Loucy (cell line): ENCODE measurements around the gene MYO3A.

Source experiments
- H2AFZ ChIP-seq: fragments of 200-600 bp; sonication (generic); 2 replicates; pipeline ENCODE4 v1.6.0; 2016; ENCODE audit warnings: antibody characterized with exemption, mild to moderate bottlenecking, low read length, moderate library complexity
- H3F3A ChIP-seq: fragments of 200-600 bp; 2 replicates; pipeline ENCODE4 v1.6.0; 2016; ENCODE audit warnings: antibody characterized with exemption, low read depth, mild to moderate bottlenecking
- H3K27me3 ChIP-seq: fragments of 200-600 bp; sonication (generic); 2 replicates; pipeline ENCODE4 v1.6.1; 2014; ENCODE audit warnings: low read length, mild to moderate bottlenecking; ENCODE audit not compliant: insufficient read depth, poor library complexity, severe bottlenecking
- H3K36me3 ChIP-seq: fragments of 200-600 bp; sonication (generic); 2 replicates; pipeline ENCODE4 v1.6.1; 2016; ENCODE audit warnings: low read length; ENCODE audit not compliant: insufficient read depth
- H3K4me1 ChIP-seq: fragments of 200-600 bp; sonication (generic); 2 replicates; pipeline ENCODE4 v1.5.1; 2014; ENCODE audit warnings: low read length, mild to moderate bottlenecking; ENCODE audit not compliant: insufficient read depth, poor library complexity, severe bottlenecking
- H3K4me2 ChIP-seq: fragments of 200-600 bp; sonication (generic); 2 replicates; pipeline ENCODE4 v1.6.0; 2014; ENCODE audit warnings: antibody characterized with exemption, low read length, low read depth, mild to moderate bottlenecking; ENCODE audit not compliant: poor library complexity, severe bottlenecking
- H3K4me3 ChIP-seq: fragments of 200-600 bp; sonication (generic); 2 replicates; pipeline ENCODE4 v1.5.1; 2014; ENCODE audit warnings: low read length, mild to moderate bottlenecking, mixed read lengths; ENCODE audit not compliant: poor library complexity, severe bottlenecking
- H3K79me2 ChIP-seq: fragments of 200-600 bp; sonication (generic); 2 replicates; pipeline ENCODE4 v1.6.1; 2014; ENCODE audit warnings: low read length; ENCODE audit not compliant: insufficient read depth
- H3K9ac ChIP-seq: fragments of 200-600 bp; sonication (generic); 2 replicates; pipeline ENCODE4 v1.6.0; 2014; ENCODE audit warnings: mild to moderate bottlenecking, low read depth, low read length, moderate library complexity; ENCODE audit not compliant: poor library complexity, severe bottlenecking
- H3K9me2 ChIP-seq: fragments of 200-600 bp; sonication (generic); replicated peaks from 2 replicates; pipeline ENCODE4 v1.6.1; 2016; ENCODE audit warnings: low read depth, low read length, mixed read lengths
- H3K9me3 ChIP-seq: fragments of 200-600 bp; sonication (generic); 2 replicates; pipeline ENCODE4 v1.6.1; 2014; ENCODE audit warnings: mild to moderate bottlenecking, antibody characterized with exemption, low read length, low read depth; ENCODE audit not compliant: insufficient read depth
- H4K20me1 ChIP-seq: fragments of 200-600 bp; sonication (generic); 2 replicates; pipeline ENCODE4 v1.6.0; 2014; ENCODE audit warnings: antibody characterized with exemption, low read length, mild to moderate bottlenecking; ENCODE audit not compliant: insufficient read depth, poor library complexity, severe bottlenecking
- CTCF ChIP-seq: fragments of 200-600 bp; sonication (generic); conservative IDR thresholded peaks from 2 replicates; pipeline ENCODE4 v1.5.1; 2014; ENCODE audit warnings: mild to moderate bottlenecking, antibody characterized with exemption, low read length
- EZH2phosphoT487 ChIP-seq: fragments of 200-600 bp; IDR thresholded peaks from 2 replicates; pipeline ENCODE4 v1.6.1; 2018; ENCODE audit warnings: antibody characterized with exemption, mild to moderate bottlenecking, moderate library complexity, borderline replicate concordance

Gene MYO3A

DNA sequence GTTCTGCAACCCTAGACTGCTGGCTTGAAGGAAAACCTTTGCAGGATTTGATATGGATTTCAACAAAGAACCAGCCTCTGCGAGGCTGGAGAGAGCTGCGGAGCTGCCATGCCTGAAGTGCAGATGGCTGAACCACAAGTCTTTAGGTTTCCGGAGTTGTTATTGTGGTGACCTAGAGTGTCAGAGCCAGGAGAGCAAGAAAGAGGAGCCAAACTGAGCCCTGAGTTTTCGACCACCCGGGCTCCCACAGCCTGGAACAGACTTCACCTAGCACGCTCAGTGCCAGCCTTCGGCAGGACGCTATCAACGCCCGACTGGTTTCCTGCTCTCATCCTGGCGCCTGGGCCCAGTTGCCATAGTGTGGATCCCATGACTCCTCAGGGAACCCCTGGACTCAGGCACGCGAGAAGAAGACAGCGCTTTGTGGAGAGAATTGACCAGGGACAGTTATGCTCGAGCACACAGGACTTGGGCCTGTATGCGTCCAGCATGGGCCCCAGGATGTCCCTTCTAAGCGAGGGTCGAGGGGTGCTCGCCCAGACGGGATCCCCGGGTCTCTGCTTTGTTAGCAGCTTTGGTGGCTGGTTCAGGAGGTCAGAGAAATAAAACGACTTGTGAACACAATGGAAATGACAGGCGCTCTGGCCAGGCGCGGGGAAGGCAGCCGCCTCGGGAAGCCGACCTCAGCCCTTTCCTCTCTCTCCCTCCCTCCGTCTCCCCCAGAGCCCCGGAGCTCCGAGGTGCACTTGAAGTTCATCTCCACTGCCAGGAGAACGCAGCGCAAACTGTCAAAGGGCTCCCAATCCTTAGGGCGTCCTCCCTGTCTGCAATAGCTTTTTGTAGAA lies 280.7 kb downstream of the MYO3A start:
- H3K9me3 ChIP-seq = no peaks in the 10 kb centered on the region
- peak overlapping the region; percentile 41 for H3K9ac ChIP-seq
- H3F3A ChIP-seq = no peaks in the 10 kb centered on the region
- H3K4me3 ChIP-seq = peak overlapping the region; percentile 75
- no peaks in the 10 kb centered on the region for H3K9me2 ChIP-seq
- H3K4me1 ChIP-seq = peaks cover 18% of the 10 kb centered on the region
- H3K79me2 ChIP-seq = no peaks in the 10 kb centered on the region
- no peak for TF ChIP-seq EZH2phosphoT487
- no peak for TF ChIP-seq CTCF
- H4K20me1 ChIP-seq = no peaks in the 10 kb centered on the region
- no peaks in the 10 kb centered on the region for H3K36me3 ChIP-seq
- H3K27me3 ChIP-seq = no peaks in the 10 kb centered on the region
- peak overlapping the region; percentile 88 for H2AFZ ChIP-seq
- peak overlapping the region; percentile 88 for H3K4me2 ChIP-seq

- no peaks in the 10 kb centered on the region for H3K9me2 ChIP-seq
- H3K9me3 ChIP-seq = no peaks in the 10 kb centered on the region
- H3K27me3 ChIP-seq = no peaks in the 10 kb centered on the region
- H2AFZ ChIP-seq = peak overlapping the region; percentile 88
- peaks cover 18% of the 10 kb centered on the region for H3K4me1 ChIP-seq
- peak overlapping the region; percentile 88 for H3K4me2 ChIP-seq
- H3F3A ChIP-seq = no peaks in the 10 kb centered on the region
- H4K20me1 ChIP-seq = no peaks in the 10 kb centered on the region
- peak overlapping the region; percentile 41 for H3K9ac ChIP-seq
- no peak for TF ChIP-seq CTCF
- TF ChIP-seq EZH2phosphoT487 = no peak
- H3K4me3 ChIP-seq = peak overlapping the region; percentile 75
- no peaks in the 10 kb centered on the region for H3K36me3 ChIP-seq
- H3K79me2 ChIP-seq = no peaks in the 10 kb centered on the region
Observed at GRCh38 chr10:26215396-26215934, 281.4 kb downstream of the MYO3A start.

GRCh38 chr10:26215935-26216584 lies 282.0 kb downstream of the MYO3A start:
- H3K9ac ChIP-seq = peak overlapping the region; percentile 41
- no peaks in the 10 kb centered on the region for H3K9me3 ChIP-seq
- no peaks in the 10 kb centered on the region for H3K9me2 ChIP-seq
- H3K27me3 ChIP-seq = no peaks in the 10 kb centered on the region
- TF ChIP-seq EZH2phosphoT487 (no peak), CTCF (no peak)
- no peaks in the 10 kb centered on the region for H4K20me1 ChIP-seq
- H3K36me3 ChIP-seq = no peaks in the 10 kb centered on the region
- H3K4me2 ChIP-seq = peak overlapping the region; percentile 88
- H3K4me3 ChIP-seq = peak overlapping the region; percentile 75
- H3F3A ChIP-seq = no peaks in the 10 kb centered on the region
- peaks cover 18% of the 10 kb centered on the region for H3K4me1 ChIP-seq
- H3K79me2 ChIP-seq = no peaks in the 10 kb centered on the region
- peak overlapping the region; percentile 88 for H2AFZ ChIP-seq
